GM12875 (cell line): ENCODE measurements around the gene STOML2.
A peak's percentile ranks its signal among the peaks of the same experiment; 100 is the strongest.
"Not testable (repeated sequence)": the region's sequence is repeated elsewhere in the genome, so short reads cannot be mapped to it uniquely, and the experiment has no call there.

Experiments
- H3K4me3 ChIP-seq: one replicate; pipeline ENCODE4 v1.5.1; 2011; ENCODE audit warnings: low read depth, low read length, control low read depth
- CTCF ChIP-seq: IDR thresholded peaks from 2 replicates; pipeline ENCODE4 v1.5.1; 2011; ENCODE audit warnings: low read depth, mild to moderate bottlenecking, control low read depth, inconsistent platforms, low read length, moderate library complexity, borderline replicate concordance; ENCODE audit not compliant: insufficient read depth

Gene STOML2

GRCh38 chr9:35102769-35103659 is at the start of gene STOML2:
Gene STOML2, minus strand, starts transcription at chr9:35103131. Its CDS starts 37 bp downstream, at chr9:35103094.
- TF ChIP-seq CTCF = no peak
- peak within 1 kb of the TSS; percentile 87 for H3K4me3 ChIP-seq

GRCh38 chr9:35147941-35148563 is 45.1 kb upstream of the STOML2 start:
- H3K4me3 ChIP-seq = not testable (repeated sequence)

GRCh38 chr9:35142037-35142436 is 39.1 kb upstream of the STOML2 start:
- no peak for TF ChIP-seq CTCF

GRCh38 chr9:35140093-35140492 is 37.2 kb upstream of the STOML2 start:
- H3K4me3 ChIP-seq = no peak overlapping the region
- no peak for TF ChIP-seq CTCF

More at GRCh38 chr9:35142037-35142436, 39.1 kb upstream of the STOML2 start:
- no peak overlapping the region for H3K4me3 ChIP-seq

- H3K4me3 ChIP-seq = no peak overlapping the region
- no peak for TF ChIP-seq CTCF
Observed at GRCh38 chr9:35136866-35137265, 33.9 kb upstream of the STOML2 start.

GRCh38 chr9:35135988-35136387 is 33.1 kb upstream of the STOML2 start:
- no peak for TF ChIP-seq CTCF
- H3K4me3 ChIP-seq = no peak overlapping the region

- H3K4me3 ChIP-seq = no peak overlapping the region
- TF ChIP-seq CTCF = no peak
Observed at GRCh38 chr9:35134920-35135319, 32.0 kb upstream of the STOML2 start.
